Naive thymus-derived CD4-positive, alpha-beta T cell (primary cell): ENCODE results near the gene DTHD1. TPM values are rescaled to one million over a fixed set of nuclear protein-coding genes. Genes with fewer than 3 reads are reported as not detected.

ENCODE experiments used
- ATAC-seq: fragments of 150-1000 bp; cut with Tn5 transposase; 2 replicates; pipeline ENCODE4 v1.10.0; 2021; ENCODE audit warnings: mild to moderate bottlenecking, moderate library complexity
- CTCF ChIA-PET: fragments of 350-600 bp; sonication (Branson Sonifier 250); formaldehyde crosslinking; loops from one replicate; lab custom pipeline; 2021; ENCODE audit warnings: antibody characterized with exemption; lab: Charles Lee
- POLR2A ChIA-PET: fragments of 350-600 bp; sonication (Branson Sonifier 250); formaldehyde crosslinking; loops from one replicate; lab custom pipeline; 2021; ENCODE audit warnings: antibody characterized with exemption, inconsistent platforms; lab: Charles Lee
- DNase-seq, 9 donors: peaks; one replicate each; pipeline versions ENCODE4 v3.0.0 to v3.0.0-alpha.2; 2020 to 2022; ENCODE audit warnings: mixed read lengths in 1 of 9
- H3K27ac ChIP-seq: one replicate; pipeline ENCODE4 v1.7.0; 2013; ENCODE audit warnings: mild to moderate bottlenecking, low read depth, low read length, moderate library complexity
- H3K27me3 ChIP-seq, 2 donors: one replicate each; pipeline ENCODE4 v1.7.0; 2013; ENCODE audit warnings: low read length in 2 of 2, mild to moderate bottlenecking in 2 of 2, moderate library complexity in 2 of 2; ENCODE audit not compliant: control insufficient read depth in 2 of 2, insufficient read depth in 2 of 2
- H3K36me3 ChIP-seq, 3 experiments: 1 replicate in 2 of 3; 2 replicates in 1 of 3; pipeline ENCODE4 v1.7.0; 2013; ENCODE audit warnings: low read length in 3 of 3, mild to moderate bottlenecking in 3 of 3, moderate library complexity in 1 of 3; ENCODE audit not compliant: insufficient read depth in 3 of 3, control insufficient read depth in 2 of 3
- H3K4me1 ChIP-seq, 2 donors: one replicate each; pipeline ENCODE4 v1.7.0; 2013; ENCODE audit warnings: low read length in 2 of 2, mild to moderate bottlenecking in 2 of 2, moderate library complexity in 1 of 2; ENCODE audit not compliant: control insufficient read depth in 2 of 2, insufficient read depth in 2 of 2
- H3K4me3 ChIP-seq: 2 replicates; pipeline ENCODE4 v1.7.0; 2013; ENCODE audit warnings: mild to moderate bottlenecking, low read length
- H3K9me3 ChIP-seq, 3 experiments: 1 replicate in 2 of 3; 2 replicates in 1 of 3; pipeline ENCODE4 v1.7.0; 2013; ENCODE audit warnings: low read length in 3 of 3; ENCODE audit not compliant: control insufficient read depth in 2 of 3
- H3K27ac Mint-ChIP-seq, 9 donors: one replicate each; pipeline ENCODE4 v1.8.0; 2020 to 2022; ENCODE audit warnings: mixed read lengths in 9 of 9, mild to moderate bottlenecking in 8 of 9, moderate library complexity in 5 of 9, inconsistent platforms in 2 of 9
- H3K27me3 Mint-ChIP-seq, 5 donors: one replicate each; pipeline ENCODE4 v1.8.0; 2021 to 2022; ENCODE audit warnings: mixed read lengths in 5 of 5, mild to moderate bottlenecking in 1 of 5
- H3K36me3 Mint-ChIP-seq, 5 donors: one replicate each; pipeline ENCODE4 v1.8.0; 2020 to 2022; ENCODE audit warnings: mixed read lengths in 5 of 5, mild to moderate bottlenecking in 3 of 5, inconsistent platforms in 1 of 5
- H3K4me1 Mint-ChIP-seq, 7 donors: one replicate each; pipeline ENCODE4 v1.8.0; 2020 to 2022; ENCODE audit warnings: mixed read lengths in 7 of 7, mild to moderate bottlenecking in 3 of 7, inconsistent platforms in 1 of 7
- H3K4me3 Mint-ChIP-seq, 10 donors: one replicate each; pipeline ENCODE4 v1.8.0; 2020 to 2022; ENCODE audit warnings: mild to moderate bottlenecking in 10 of 10, mixed read lengths in 10 of 10, moderate library complexity in 6 of 10, inconsistent platforms in 2 of 10
- H3K9me3 Mint-ChIP-seq, 11 donors: one replicate each; pipeline ENCODE4 v1.8.0; 2020 to 2022; ENCODE audit warnings: mixed read lengths in 11 of 11, mild to moderate bottlenecking in 4 of 11, inconsistent platforms in 1 of 11, moderate library complexity in 1 of 11
- intact Hi-C, 2 donors: fragments of 100-400 bp; cut with micrococcal nuclease; formaldehyde crosslinking; loops; one replicate each; pipeline ENCODE4 v1.15.1; 2023
- polyA plus RNA-seq, 2 donors: library from polyadenylated mRNA; unstranded; fragments of 300-500 nt; fragmentation: Illumina TruSeq; gene quantifications; one replicate each; pipeline ENCODE4 v1.2.3, GENCODE V29; 2021
- total RNA-seq, 6 experiments: library from RNA in 5 of 6; stranded (reverse) in 5 of 6; gene quantifications; 1 replicate in 5 of 6; 2 replicates in 1 of 6; pipeline ENCODE4 v1.2.3 and lab custom pipeline; 2021 to 2026

DTHD1 gene
- total and polyA plus RNA-seq, 7 experiments from 2014 or later: 0.10 to 5.2 (median 0.72) TPM; not detected in 4

DNA sequence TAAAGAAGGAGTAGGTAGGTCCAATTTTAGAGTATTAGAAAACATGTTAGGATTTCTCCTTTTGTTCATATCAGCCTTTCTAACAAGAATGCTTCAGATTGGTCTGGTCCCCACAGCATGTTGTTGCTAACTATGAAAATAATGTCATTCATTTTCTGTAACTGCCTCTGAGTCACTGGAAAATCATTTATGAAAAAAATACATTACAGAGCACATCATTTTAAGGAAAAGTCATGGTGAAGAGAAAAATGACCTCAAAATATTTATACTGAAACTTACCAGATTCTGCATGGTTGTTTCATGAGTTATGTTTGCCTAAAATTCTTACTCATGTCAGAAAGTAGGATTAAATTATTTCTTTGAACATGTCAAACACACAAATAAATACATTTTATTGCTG, 35.2 kb downstream of the DTHD1 start:
- intact Hi-C loops: no loop called here
- Histone ChIP-seq H3K27ac (no peak overlapping the region), H3K27me3 (no peaks in the 10 kb centered on the region), H3K4me1 (peaks cover 0 to under 1% of the 10 kb centered on the region in 2 donors), H3K9me3 (no peaks in the 10 kb centered on the region), H3K4me3 (no peak overlapping the region), H3K36me3 (no peaks in the 10 kb centered on the region)
- ATAC-seq (no peak), DNase-seq (no peak)
- POLR2A ChIA-PET: no interaction called here
- CTCF ChIA-PET: no interaction called here
- Mint-ChIP-seq H3K36me3 (peaks cover 0 to 7% (median 0%) of the 10 kb centered on the region in 5 donors), H3K4me1 (peaks cover 1 to 44% (median 6%) of the 10 kb centered on the region in 7 donors), H3K4me3 (no peak overlapping the region), H3K9me3 (no peaks in the 10 kb centered on the region), H3K27ac (no peak overlapping the region), H3K27me3 (no peaks in the 10 kb centered on the region)

DNA sequence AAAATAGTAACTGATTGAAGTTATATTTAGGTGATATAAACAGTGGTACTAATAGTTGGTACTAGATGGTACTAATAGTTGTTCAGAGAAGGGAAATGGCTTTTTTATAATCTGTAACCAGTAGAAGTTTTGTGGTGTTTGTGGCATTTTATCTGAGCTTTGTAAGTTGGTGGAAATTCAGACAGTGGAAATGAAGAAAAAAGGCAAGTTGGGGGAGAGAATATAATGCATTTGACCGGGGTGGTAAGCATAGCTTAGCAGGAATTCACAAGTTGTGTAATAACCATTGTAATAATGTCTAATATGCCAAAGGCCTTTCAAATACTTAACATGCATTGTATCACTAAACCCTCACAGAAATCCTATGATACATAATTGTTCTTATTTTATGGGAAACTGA, 36.3 kb downstream of the DTHD1 start:
- ChIA-PET POLR2A (interaction anchor here (0.6 kb wide), 1 partner anchor 1045 kb away, joined by 3 read pairs; no protein-coding TSS in a partner anchor), CTCF (no interaction called here)
- Mint-ChIP-seq H3K27me3 (no peaks in the 10 kb centered on the region), H3K9me3 (no peaks in the 10 kb centered on the region), H3K27ac (peak overlapping the region in 2 of 9 donors; percentile 12 to 42), H3K4me3 (no peak overlapping the region), H3K4me1 (peaks cover 11 to 45% (median 14%) of the 10 kb centered on the region in 7 donors), H3K36me3 (peaks cover 0 to 8% (median 0%) of the 10 kb centered on the region in 5 donors)
- ATAC-seq (no peak), DNase-seq (no peak)
- Histone ChIP-seq H3K9me3 (no peaks in the 10 kb centered on the region), H3K4me1 (peaks cover 6 to 10% of the 10 kb centered on the region in 2 donors), H3K27ac (no peak overlapping the region), H3K27me3 (no peaks in the 10 kb centered on the region), H3K36me3 (no peaks in the 10 kb centered on the region), H3K4me3 (no peak overlapping the region)
- intact Hi-C loops: no loop called here

DNA sequence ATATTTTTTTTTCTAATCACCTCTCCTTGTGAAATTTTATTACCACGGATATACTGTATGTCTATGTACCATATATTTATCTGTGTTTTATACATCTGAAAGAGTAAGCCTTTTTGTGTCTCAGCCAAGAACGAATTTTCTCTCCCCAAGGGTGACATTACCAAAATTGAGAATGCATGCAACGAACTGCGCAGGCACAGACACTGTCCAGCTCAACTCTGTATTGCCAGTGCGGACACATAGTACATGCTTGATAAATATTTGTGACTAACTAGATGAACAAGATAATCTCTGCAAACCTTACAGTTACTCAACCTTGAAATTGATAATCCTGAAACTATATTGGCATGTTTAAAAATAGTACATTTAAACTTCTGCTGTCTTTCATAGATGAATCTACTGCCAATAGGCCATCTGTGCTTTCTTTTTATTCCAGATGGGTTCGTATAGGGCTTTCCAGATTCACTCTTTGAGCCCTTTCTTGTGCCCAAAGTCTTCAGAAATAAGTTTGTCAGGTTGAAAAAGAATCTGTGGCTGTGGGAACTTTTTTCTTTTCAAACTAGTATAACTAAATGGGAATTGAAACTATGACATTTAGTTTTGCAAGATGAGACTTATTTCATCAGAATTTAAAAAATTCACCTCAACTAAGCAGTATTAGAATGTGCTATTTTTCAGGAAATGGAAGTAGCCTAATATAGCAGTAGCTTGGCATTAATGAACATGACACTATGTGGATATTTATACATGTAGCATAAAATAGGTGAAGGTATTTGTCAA, 38.9 kb downstream of the DTHD1 start:
- Mint-ChIP-seq H3K4me3 (no peak overlapping the region), H3K27me3 (no peaks in the 10 kb centered on the region), H3K36me3 (peaks cover 0 to 8% (median 0%) of the 10 kb centered on the region in 5 donors), H3K4me1 (peaks cover 29 to 66% (median 37%) of the 10 kb centered on the region in 7 donors), H3K9me3 (no peaks in the 10 kb centered on the region), H3K27ac (no peak overlapping the region)
- POLR2A ChIA-PET: no interaction called here
- DNase-seq: no peak
- ATAC-seq: no peak
- H3K4me3 ChIP-seq: no peak overlapping the region
- intact Hi-C loops: no loop called here
- no peak overlapping the region for H3K27ac ChIP-seq
- CTCF ChIA-PET: no interaction called here
- H3K27me3 ChIP-seq: no peaks in the 10 kb centered on the region
- no peaks in the 10 kb centered on the region for H3K36me3 ChIP-seq
- H3K9me3 ChIP-seq: no peaks in the 10 kb centered on the region
- peaks cover 18 to 30% of the 10 kb centered on the region in 2 donors for H3K4me1 ChIP-seq

DNA sequence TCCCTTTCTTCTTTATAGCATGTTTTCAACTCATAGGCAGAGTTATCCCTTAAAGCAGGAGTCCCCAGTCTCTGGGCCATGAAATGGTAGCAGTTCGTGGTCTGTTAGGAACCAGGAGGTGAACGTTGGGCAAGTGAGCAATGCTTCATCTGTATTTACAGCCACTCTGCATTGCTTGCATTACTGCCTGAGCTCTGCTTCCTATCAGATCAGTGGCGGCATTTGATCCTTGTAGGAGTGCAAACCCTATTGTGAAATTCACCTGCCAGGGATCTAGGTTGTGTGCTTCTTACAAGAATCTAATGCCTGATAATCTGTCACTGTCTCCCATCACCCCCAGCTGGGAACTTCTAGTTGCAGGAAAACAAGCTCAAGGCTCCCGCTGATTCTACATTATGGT, 39.8 kb downstream of the DTHD1 start:
- POLR2A ChIA-PET: no interaction called here
- CTCF ChIA-PET: interaction anchor here (0.5 kb wide), 1 partner anchor 8 kb away, joined by 3 read pairs; no protein-coding TSS in a partner anchor
- Histone ChIP-seq H3K36me3 (no peaks in the 10 kb centered on the region), H3K4me1 (peaks cover 24 to 37% of the 10 kb centered on the region in 2 donors), H3K4me3 (no peak overlapping the region), H3K27ac (no peak overlapping the region), H3K9me3 (no peaks in the 10 kb centered on the region), H3K27me3 (no peaks in the 10 kb centered on the region)
- ATAC-seq (no peak), DNase-seq (no peak)
- intact Hi-C loops: no loop called here
- H3K9me3 Mint-ChIP-seq: no peaks in the 10 kb centered on the region
- H3K4me3 Mint-ChIP-seq: peak overlapping the region in 1 of 10 donors; percentile 12
- H3K27me3 Mint-ChIP-seq: no peaks in the 10 kb centered on the region
- peaks cover 34 to 74% (median 45%) of the 10 kb centered on the region in 7 donors for H3K4me1 Mint-ChIP-seq
- peaks cover 0 to 9% (median 0%) of the 10 kb centered on the region in 5 donors for H3K36me3 Mint-ChIP-seq
- peak overlapping the region in 2 of 9 donors; percentile 1 to 22 for H3K27ac Mint-ChIP-seq

DNA sequence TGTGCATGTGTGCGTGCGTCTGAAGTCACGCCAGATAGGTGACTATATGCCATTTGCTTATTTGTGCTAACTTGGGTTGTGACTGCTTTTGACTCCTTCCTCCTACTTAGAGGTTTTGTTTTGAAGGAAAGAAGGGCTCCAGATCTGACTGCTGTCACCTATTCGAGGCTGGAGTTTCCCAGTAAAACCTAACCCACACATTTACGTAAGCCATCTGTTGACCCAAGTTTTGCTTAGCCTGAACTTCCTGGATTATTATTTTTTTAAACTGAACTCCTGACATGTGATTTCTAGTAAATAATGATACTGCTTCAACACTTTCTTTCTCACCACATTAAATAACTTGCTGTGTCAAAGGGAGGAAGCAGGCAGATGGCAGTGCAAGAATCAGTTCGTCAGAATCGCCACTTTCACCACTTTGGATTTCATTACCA, 41.5 kb downstream of the DTHD1 start:
- Histone ChIP-seq H3K27me3 (no peaks in the 10 kb centered on the region), H3K36me3 (no peaks in the 10 kb centered on the region), H3K9me3 (no peaks in the 10 kb centered on the region), H3K27ac (no peak overlapping the region), H3K4me1 (peaks cover 24 to 37% of the 10 kb centered on the region in 2 donors), H3K4me3 (peak overlapping the region; percentile 6)
- H3K9me3 Mint-ChIP-seq: no peaks in the 10 kb centered on the region
- H3K27me3 Mint-ChIP-seq: no peaks in the 10 kb centered on the region
- CTCF ChIA-PET: no interaction called here
- H3K4me1 Mint-ChIP-seq: peaks cover 32 to 76% (median 41%) of the 10 kb centered on the region in 7 donors
- peak; percentile 86 for ATAC-seq
- peak overlapping the region in 9 of 10 donors; percentile 51 to 79 (median 65) for H3K4me3 Mint-ChIP-seq
- peak overlapping the region; percentile 44 to 87 (median 72) for H3K27ac Mint-ChIP-seq
- POLR2A ChIA-PET: no interaction called here
- intact Hi-C loops: loop anchor here (1.0 to 2.0 kb wide), 11 partner anchors 10 to 80 kb away; partner anchors contain the start of gene ARAP2 (in 1 of the 2)
- peak in 8 of 9 donors; percentile 37 to 81 (median 66) for DNase-seq
- peaks cover 0 to 11% (median 0%) of the 10 kb centered on the region in 5 donors for H3K36me3 Mint-ChIP-seq

DNA sequence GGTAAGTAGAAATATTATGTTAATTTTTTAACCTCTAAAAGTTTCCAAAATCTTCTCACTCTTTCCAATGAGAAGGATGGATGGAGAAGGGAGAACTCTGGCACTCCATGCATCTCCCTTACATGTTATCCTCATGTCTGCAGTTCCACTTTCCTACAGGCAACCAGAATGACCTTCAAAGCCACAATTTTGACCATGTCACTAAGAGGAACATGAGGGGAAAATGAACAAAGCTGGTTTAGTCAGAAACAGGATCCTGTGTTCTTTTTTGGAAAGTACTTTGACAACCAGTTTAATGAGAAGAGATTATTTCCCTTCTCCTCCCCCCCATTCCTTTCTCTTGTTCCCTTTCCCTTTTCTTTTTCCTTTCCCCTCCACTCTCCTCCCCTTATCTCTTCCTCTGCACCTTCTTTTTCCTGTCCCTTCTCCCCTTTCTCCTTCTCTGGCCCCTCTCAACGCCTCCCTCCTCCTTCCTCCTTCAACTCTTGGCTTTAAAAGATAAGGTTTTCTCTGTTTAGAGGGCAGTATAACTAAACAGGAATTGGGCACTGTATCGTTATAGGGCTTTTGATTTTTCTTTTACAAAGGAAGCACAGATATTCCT, 42.5 kb downstream of the DTHD1 start:
- ChIA-PET POLR2A (no interaction called here), CTCF (no interaction called here)
- peaks cover 0 to 18% (median 0%) of the 10 kb centered on the region in 5 donors for H3K36me3 Mint-ChIP-seq
- Histone ChIP-seq H3K27ac (no peak overlapping the region), H3K36me3 (no peaks in the 10 kb centered on the region), H3K4me1 (peaks cover 24 to 37% of the 10 kb centered on the region in 2 donors), H3K4me3 (no peak overlapping the region), H3K9me3 (no peaks in the 10 kb centered on the region), H3K27me3 (no peaks in the 10 kb centered on the region)
- no peaks in the 10 kb centered on the region for H3K27me3 Mint-ChIP-seq
- peaks cover 0 to 5% (median 0%) of the 10 kb centered on the region in 11 donors for H3K9me3 Mint-ChIP-seq
- H3K4me1 Mint-ChIP-seq: peaks cover 32 to 77% (median 41%) of the 10 kb centered on the region in 7 donors
- intact Hi-C loops: loop anchor here (1.0 to 2.0 kb wide), 11 partner anchors 9 to 81 kb away; partner anchors contain the start of gene ARAP2 (in 1 of the 2)
- H3K27ac Mint-ChIP-seq: peak overlapping the region in 4 of 9 donors; percentile 43 to 77 (median 62)
- no peak for DNase-seq
- no peak for ATAC-seq
- peak overlapping the region in 7 of 10 donors; percentile 25 to 79 (median 65) for H3K4me3 Mint-ChIP-seq
